ENCODE measurements around the gene KCNT2.

KCNT2 gene

DNA sequence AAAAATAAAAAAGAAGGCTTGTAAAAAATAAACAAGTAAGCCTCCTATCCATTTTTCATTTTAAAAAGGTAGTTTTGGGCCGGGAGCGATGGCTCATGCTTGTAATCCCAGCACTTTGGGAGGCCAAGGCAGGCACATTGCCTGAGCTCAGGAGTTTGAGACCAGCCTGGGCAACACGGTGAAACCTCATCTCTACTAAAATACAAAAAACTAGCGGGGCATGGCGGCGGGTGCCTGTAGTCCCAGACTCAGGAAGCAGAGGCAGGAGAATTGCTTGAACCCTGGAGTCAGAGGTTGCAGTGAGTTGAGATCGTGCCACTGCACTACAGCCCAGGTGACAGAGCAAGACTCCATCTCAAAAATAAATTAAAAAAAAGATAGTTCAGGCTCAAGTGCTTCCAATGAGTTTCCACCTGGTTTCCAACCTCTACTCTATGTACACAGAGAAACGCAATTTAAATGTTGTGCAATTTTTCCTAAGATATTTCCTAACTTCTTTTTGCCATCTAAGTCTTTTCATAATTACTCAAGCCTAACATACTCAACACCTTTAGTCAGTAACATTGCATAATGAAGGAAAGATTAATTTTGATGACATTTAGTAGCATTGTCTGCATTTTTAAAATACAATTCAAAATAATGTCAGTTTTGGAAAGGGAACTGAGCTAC lies 106.3 kb downstream of the KCNT2 start:
- H3K4me1 Mint-ChIP-seq, result no peaks in the 10 kb centered on the region
- DNase-seq (no peak), ATAC-seq (no peak)
- H3K9me3 Mint-ChIP-seq, result no peaks in the 10 kb centered on the region
- no peak overlapping the region for H3K27ac Mint-ChIP-seq
- no peak overlapping the region for H3K4me3 Mint-ChIP-seq
- no peaks in the 10 kb centered on the region for H3K27me3 Mint-ChIP-seq

DNA sequence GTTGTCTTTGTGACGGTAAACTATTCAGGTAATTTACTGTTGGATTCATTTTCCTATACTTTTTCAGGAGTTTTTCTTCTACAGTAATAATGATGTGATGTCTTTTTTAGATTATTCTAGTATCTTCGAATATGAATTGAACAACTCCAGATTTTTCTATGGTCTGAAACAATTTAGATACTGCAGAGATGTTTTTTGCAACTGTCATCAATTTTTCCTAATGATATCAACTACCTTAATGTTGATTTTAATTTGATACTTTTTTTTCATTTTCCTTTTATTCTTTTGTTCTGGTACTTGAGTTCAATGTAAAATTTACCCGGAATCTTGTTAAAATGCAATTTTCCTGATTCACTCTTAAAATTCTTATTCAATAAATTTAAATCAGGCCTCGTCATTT lies 110.4 kb downstream of the KCNT2 start:
- no peaks in the 10 kb centered on the region for H3K27me3 Mint-ChIP-seq
- no peak overlapping the region for H3K4me3 Mint-ChIP-seq
- H3K27ac Mint-ChIP-seq, result no peak overlapping the region
- H3K9me3 Mint-ChIP-seq, result no peaks in the 10 kb centered on the region
- no peak for ATAC-seq
- H3K4me1 Mint-ChIP-seq, result no peaks in the 10 kb centered on the region
- no peak for DNase-seq

GRCh38 chr1:196494766-196495165 lies 113.5 kb downstream of the KCNT2 start:
- DNase-seq (no peak), ATAC-seq (no peak)
- Mint-ChIP-seq H3K4me3 (no peak overlapping the region), H3K4me1 (no peaks in the 10 kb centered on the region), H3K27me3 (no peaks in the 10 kb centered on the region), H3K9me3 (no peaks in the 10 kb centered on the region), H3K27ac (no peak overlapping the region)

GRCh38 chr1:196493881-196494280 lies 114.4 kb downstream of the KCNT2 start:
- Mint-ChIP-seq H3K4me1 (no peaks in the 10 kb centered on the region), H3K9me3 (no peaks in the 10 kb centered on the region), H3K27me3 (no peaks in the 10 kb centered on the region), H3K4me3 (no peak overlapping the region), H3K27ac (no peak overlapping the region)
- ATAC-seq (no peak), DNase-seq (no peak)

- DNase-seq (no peak), ATAC-seq (no peak)
- Mint-ChIP-seq H3K27ac (no peak overlapping the region), H3K9me3 (peaks cover 0 to 4% of the 10 kb centered on the region in 2 donors), H3K27me3 (no peaks in the 10 kb centered on the region), H3K4me3 (no peak overlapping the region), H3K4me1 (no peaks in the 10 kb centered on the region)
These were observed 119.7 kb downstream of the KCNT2 start for GRCh38 chr1:196488579-196488978.

DNA sequence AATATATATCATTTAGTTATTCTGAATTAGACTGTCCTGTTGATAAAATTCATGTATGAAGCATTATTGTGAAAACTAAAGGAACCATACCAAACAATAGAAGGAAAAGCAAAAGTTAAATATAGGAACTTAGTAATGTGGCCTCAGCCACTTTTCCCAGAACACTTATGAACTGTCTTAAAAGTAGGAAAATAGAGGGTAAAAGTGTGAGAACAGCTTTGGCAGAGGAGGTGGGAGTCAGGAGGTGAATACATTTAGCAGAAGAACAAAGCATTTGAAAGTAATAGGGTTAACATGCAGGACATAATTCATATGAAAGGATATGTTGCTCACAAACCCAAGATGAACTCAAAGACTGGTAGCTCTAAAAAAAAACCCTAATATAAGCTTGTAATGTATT lies 121.9 kb downstream of the KCNT2 start:
- ATAC-seq, result no peak
- H3K4me1 Mint-ChIP-seq, result no peaks in the 10 kb centered on the region
- DNase-seq, result no peak
- H3K27ac Mint-ChIP-seq, result no peak overlapping the region
- no peaks in the 10 kb centered on the region for H3K27me3 Mint-ChIP-seq
- no peak overlapping the region for H3K4me3 Mint-ChIP-seq
- peaks cover 0 to 9% of the 10 kb centered on the region in 2 donors for H3K9me3 Mint-ChIP-seq

DNA sequence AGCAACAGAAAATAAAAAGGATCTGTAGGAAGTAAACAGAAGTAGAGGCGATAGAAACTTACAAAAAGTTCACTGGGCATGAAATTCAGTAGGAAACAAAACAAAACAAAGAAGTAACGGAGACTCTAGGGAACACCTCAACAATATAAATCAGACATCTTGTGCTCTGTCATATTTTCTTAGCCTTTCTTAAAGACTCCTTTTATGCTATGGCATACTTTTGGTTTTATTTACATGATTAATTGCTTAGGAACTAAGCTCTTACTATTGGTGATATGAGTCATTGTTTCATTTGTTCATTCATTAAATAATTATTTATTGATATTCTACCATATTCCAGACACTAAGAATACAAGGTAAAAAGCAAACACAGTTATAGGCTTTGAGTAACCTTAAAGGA lies 126.6 kb downstream of the KCNT2 start:
- Mint-ChIP-seq H3K4me1 (no peaks in the 10 kb centered on the region), H3K9me3 (peaks cover 0 to 14% of the 10 kb centered on the region in 2 donors), H3K4me3 (no peak overlapping the region), H3K27ac (peak overlapping the region in 1 of 2 donors; percentile 50), H3K27me3 (no peaks in the 10 kb centered on the region)
- ATAC-seq (no peak), DNase-seq (no peak)

GRCh38 chr1:196477262-196477661 lies 131.0 kb downstream of the KCNT2 start:
- DNase-seq (no peak), ATAC-seq (no peak)
- Mint-ChIP-seq H3K27ac (no peak overlapping the region), H3K9me3 (peaks cover 0 to 5% of the 10 kb centered on the region in 2 donors), H3K4me3 (no peak overlapping the region), H3K4me1 (no peaks in the 10 kb centered on the region), H3K27me3 (no peaks in the 10 kb centered on the region)

- Mint-ChIP-seq H3K27ac (no peak overlapping the region), H3K9me3 (no peaks in the 10 kb centered on the region), H3K4me3 (no peak overlapping the region), H3K27me3 (no peaks in the 10 kb centered on the region), H3K4me1 (no peaks in the 10 kb centered on the region)
- no peak for DNase-seq
- no peak for ATAC-seq
These were observed 140.9 kb downstream of the KCNT2 start for GRCh38 chr1:196467230-196467925.

GRCh38 chr1:196466654-196467053 lies 141.6 kb downstream of the KCNT2 start:
- Mint-ChIP-seq H3K27ac (no peak overlapping the region), H3K27me3 (no peaks in the 10 kb centered on the region), H3K9me3 (no peaks in the 10 kb centered on the region)

DNA sequence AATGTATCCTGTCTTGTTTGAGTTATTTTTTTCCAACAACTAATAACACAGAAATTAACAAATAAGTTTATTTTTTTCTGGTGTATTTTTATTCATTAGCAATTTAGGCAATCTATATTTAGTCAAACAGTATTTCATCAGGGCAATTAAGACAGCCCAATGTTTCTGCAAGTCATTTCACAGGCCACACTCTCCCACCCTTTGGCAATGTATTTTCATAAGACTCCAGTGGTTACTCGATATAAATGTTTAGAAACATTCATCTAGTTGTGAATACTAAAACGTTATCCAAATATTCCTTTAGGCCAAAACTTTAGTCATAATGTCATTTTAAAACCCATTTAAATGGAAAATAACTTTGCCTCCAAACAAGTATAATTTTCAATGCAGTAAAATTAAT lies 142.1 kb downstream of the KCNT2 start:
- Mint-ChIP-seq H3K4me1 (no peaks in the 10 kb centered on the region), H3K9me3 (no peaks in the 10 kb centered on the region), H3K4me3 (no peak overlapping the region), H3K27me3 (no peaks in the 10 kb centered on the region), H3K27ac (no peak overlapping the region)
- DNase-seq (no peak), ATAC-seq (no peak)

More at GRCh38 chr1:196466654-196467053, 141.6 kb downstream of the KCNT2 start:
- ATAC-seq, result no peak
- H3K4me1 Mint-ChIP-seq, result no peaks in the 10 kb centered on the region
- no peak overlapping the region for H3K4me3 Mint-ChIP-seq
- DNase-seq, result no peak

- H3K4me3 Mint-ChIP-seq, result no peak overlapping the region
- H3K27me3 Mint-ChIP-seq, result no peaks in the 10 kb centered on the region
- ATAC-seq (no peak), DNase-seq (no peak)
- H3K4me1 Mint-ChIP-seq, result no peaks in the 10 kb centered on the region
- no peaks in the 10 kb centered on the region for H3K9me3 Mint-ChIP-seq
- H3K27ac Mint-ChIP-seq, result peak overlapping the region in 1 of 2 donors; percentile 9
These were observed 143.7 kb downstream of the KCNT2 start for GRCh38 chr1:196464480-196464941.

GRCh38 chr1:196462086-196462485 lies 146.2 kb downstream of the KCNT2 start:
- Mint-ChIP-seq H3K4me3 (no peak overlapping the region), H3K27ac (no peak overlapping the region), H3K9me3 (no peaks in the 10 kb centered on the region), H3K27me3 (no peaks in the 10 kb centered on the region), H3K4me1 (no peaks in the 10 kb centered on the region)
- no peak for ATAC-seq
- DNase-seq, result no peak

GRCh38 chr1:196461521-196461920 lies 146.7 kb downstream of the KCNT2 start:
- no peak overlapping the region for H3K27ac Mint-ChIP-seq
- no peaks in the 10 kb centered on the region for H3K27me3 Mint-ChIP-seq
- H3K9me3 Mint-ChIP-seq, result no peaks in the 10 kb centered on the region
- ATAC-seq, result no peak
- no peak overlapping the region for H3K4me3 Mint-ChIP-seq
- no peaks in the 10 kb centered on the region for H3K4me1 Mint-ChIP-seq
- no peak for DNase-seq

DNA sequence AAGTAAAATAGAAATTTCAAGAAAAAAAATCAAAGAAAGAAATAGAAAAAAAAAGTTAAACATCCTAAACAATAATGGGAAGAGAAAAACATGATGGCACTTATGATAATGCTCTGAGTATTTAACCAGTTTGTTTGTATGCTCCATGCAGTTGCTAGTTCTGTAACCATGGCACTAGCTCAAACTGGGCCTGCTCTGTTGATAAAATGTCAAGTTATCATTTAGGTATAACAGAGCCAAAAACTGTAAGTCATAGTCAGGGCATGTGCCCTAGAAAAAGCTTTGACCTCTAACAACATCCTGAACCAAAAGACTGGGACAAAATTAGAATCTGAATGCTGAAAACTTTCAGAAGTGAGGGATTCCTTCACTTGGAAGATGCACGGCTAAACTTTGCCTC lies 148.9 kb downstream of the KCNT2 start:
- H3K27me3 Mint-ChIP-seq, result no peaks in the 10 kb centered on the region
- H3K4me1 Mint-ChIP-seq, result no peaks in the 10 kb centered on the region
- no peak for ATAC-seq
- no peak for DNase-seq
- H3K9me3 Mint-ChIP-seq, result peaks cover 5 to 7% of the 10 kb centered on the region in 2 donors
- no peak overlapping the region for H3K27ac Mint-ChIP-seq
- H3K4me3 Mint-ChIP-seq, result no peak overlapping the region

- H3K4me3 Mint-ChIP-seq, result no peak overlapping the region
- H3K27ac Mint-ChIP-seq, result no peak overlapping the region
These were observed 153.4 kb downstream of the KCNT2 start for GRCh38 chr1:196454792-196455191.

More at GRCh38 chr1:196454792-196455191, 153.4 kb downstream of the KCNT2 start:
- no peaks in the 10 kb centered on the region for H3K27me3 Mint-ChIP-seq
- DNase-seq, result no peak
- H3K4me1 Mint-ChIP-seq, result no peaks in the 10 kb centered on the region
- no peak for ATAC-seq
- peaks cover 5 to 7% of the 10 kb centered on the region in 2 donors for H3K9me3 Mint-ChIP-seq
